ENCODE measurements around the gene TRPM4. TPM values are rescaled to one million over a fixed set of nuclear protein-coding genes. Genes with fewer than 3 reads are reported as not detected.

The TRPM4 gene
- total RNA-seq, 1 donor, result 15.0 TPM

GRCh38 chr19:49148044-49148682 lies 9.4 kb upstream of the TRPM4 start:
- no peak overlapping the region for H3K4me3 ChIP-seq (ENCODE audit: low read depth, low read length)
- TF ChIP-seq CTCF (IDR thresholded peaks at IDR 0.05; ENCODE audit: insufficient read depth, low read length), result no peak
- DNase-seq (ENCODE audit: low read depth), result no peak

- TF ChIP-seq CTCF (IDR thresholded peaks at IDR 0.05; ENCODE audit: insufficient read depth, low read length), result no peak
- peak; percentile 91 for DNase-seq (ENCODE audit: low read depth)
- peak overlapping the region; percentile 93 for H3K4me3 ChIP-seq (ENCODE audit: low read depth, low read length)
Observed at GRCh38 chr19:49148784-49149651, 8.6 kb upstream of the TRPM4 start.

- peak; percentile 90 for DNase-seq (ENCODE audit: low read depth)
- TF ChIP-seq CTCF (IDR thresholded peaks at IDR 0.05; ENCODE audit: insufficient read depth, low read length), result no peak
- peak overlapping the region; percentile 93 for H3K4me3 ChIP-seq (ENCODE audit: low read depth, low read length)
Observed at GRCh38 chr19:49149652-49150105, 7.9 kb upstream of the TRPM4 start.

- no peak for TF ChIP-seq CTCF (IDR thresholded peaks at IDR 0.05; ENCODE audit: insufficient read depth, low read length)
- peak overlapping the region; percentile 93 for H3K4me3 ChIP-seq (ENCODE audit: low read depth, low read length)
- DNase-seq (ENCODE audit: low read depth), result peak; percentile 65
Observed at GRCh38 chr19:49150106-49150943, 7.3 kb upstream of the TRPM4 start.

GRCh38 chr19:49150944-49151243 lies 6.7 kb upstream of the TRPM4 start:
- no peak for DNase-seq (ENCODE audit: low read depth)
- no peak for TF ChIP-seq CTCF (IDR thresholded peaks at IDR 0.05; ENCODE audit: insufficient read depth, low read length)
- peak overlapping the region; percentile 93 for H3K4me3 ChIP-seq (ENCODE audit: low read depth, low read length)

GRCh38 chr19:49151267-49152118 lies 6.1 kb upstream of the TRPM4 start:
- peak; percentile 28 for DNase-seq (ENCODE audit: low read depth)
- H3K4me3 ChIP-seq (ENCODE audit: low read depth, low read length), result peak overlapping the region; percentile 22
- TF ChIP-seq CTCF (IDR thresholded peaks at IDR 0.05; ENCODE audit: insufficient read depth, low read length), result no peak

Measured in fibroblast of the aortic adventitia (primary cell).